Measurements from ENCODE around the gene ENAH.

DNA sequence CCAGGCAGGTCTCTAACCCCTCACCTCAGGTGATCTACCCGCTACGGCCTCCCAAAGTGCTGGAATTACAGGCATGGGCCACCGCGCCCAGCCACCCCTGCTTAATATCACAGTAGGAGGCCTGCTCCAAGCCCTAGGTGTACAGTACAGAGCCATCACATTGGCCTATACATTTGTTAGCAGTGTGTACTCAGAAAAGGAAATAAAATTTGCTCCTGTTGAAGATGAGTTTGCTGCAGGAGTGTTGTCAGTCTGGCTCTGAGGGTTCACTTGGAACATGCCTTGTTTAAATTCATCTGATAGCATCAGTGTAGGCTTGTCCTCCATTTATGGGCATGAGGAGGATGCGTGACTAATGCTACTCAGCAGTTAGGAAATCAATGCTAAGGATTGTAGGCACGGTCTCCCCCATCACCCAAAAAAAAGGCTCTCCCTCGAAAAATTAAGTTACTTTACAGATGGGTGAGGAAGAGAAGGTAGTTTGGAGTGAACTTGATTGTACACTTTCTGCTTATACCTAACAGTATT is 4.6 kb upstream of the ENAH start:
- TF ChIP-seq, protein P1, sequence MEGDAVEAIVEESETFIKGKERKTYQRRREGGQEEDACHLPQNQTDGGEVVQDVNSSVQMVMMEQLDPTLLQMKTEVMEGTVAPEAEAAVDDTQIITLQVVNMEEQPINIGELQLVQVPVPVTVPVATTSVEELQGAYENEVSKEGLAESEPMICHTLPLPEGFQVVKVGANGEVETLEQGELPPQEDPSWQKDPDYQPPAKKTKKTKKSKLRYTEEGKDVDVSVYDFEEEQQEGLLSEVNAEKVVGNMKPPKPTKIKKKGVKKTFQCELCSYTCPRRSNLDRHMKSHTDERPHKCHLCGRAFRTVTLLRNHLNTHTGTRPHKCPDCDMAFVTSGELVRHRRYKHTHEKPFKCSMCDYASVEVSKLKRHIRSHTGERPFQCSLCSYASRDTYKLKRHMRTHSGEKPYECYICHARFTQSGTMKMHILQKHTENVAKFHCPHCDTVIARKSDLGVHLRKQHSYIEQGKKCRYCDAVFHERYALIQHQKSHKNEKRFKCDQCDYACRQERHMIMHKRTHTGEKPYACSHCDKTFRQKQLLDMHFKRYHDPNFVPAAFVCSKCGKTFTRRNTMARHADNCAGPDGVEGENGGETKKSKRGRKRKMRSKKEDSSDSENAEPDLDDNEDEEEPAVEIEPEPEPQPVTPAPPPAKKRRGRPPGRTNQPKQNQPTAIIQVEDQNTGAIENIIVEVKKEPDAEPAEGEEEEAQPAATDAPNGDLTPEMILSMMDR (IDR thresholded peaks at IDR 0.05) = no peak
- TF ChIP-seq POLR2A (IDR thresholded peaks at IDR 0.05) = no peak
